ENCODE data around the gene PRAC2. TPM values are rescaled to one million over a fixed set of nuclear protein-coding genes. Genes with fewer than 3 reads are reported as not detected.

PRAC2 gene
- total and polyA plus RNA-seq, 2 experiments from 2014 or later: not detected

DNA sequence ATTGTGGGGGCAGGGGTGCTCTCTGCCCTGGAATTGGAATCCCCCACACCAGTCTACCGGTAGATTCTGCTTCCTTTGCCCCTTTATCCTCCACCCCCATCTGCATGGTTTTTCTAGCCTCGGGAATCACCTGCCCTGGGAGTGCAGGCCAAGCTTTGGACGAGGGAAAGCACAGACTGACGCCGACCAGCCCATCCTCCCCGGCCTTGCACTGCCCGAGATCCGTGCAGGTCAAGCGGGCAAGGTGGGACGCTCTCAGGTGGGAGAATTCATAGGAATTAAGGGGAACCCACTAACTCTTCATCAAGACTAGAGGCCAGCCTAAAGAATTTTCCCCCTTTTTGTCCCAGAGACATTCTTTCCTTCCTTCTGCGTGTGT, 15.4 kb downstream of the PRAC2 start:
- in situ Hi-C loops (cut with MboI): no loop called here
- TF ChIP-seq EZH2 (IDR thresholded peaks at IDR 0.05; ENCODE audit: insufficient read depth, poor library complexity, severe bottlenecking) (no peak), EZH2phosphoT487 (IDR thresholded peaks at IDR 0.05; ENCODE audit: insufficient read depth, low read depth) (no peak)
- no peaks in the 10 kb centered on the region for H3K9me2 ChIP-seq (ENCODE audit: insufficient read depth)
- WGBS, 2 experiments (ENCODE audit: low coverage in 1 of 2, low lambda C conversion rate in 2 of 2, missing lambda C conversion rate in 2 of 2): 6% methylated on average over 11 of the region's 11 CpGs
- DNase-seq: no peak
- no peak overlapping the region for H3K9ac ChIP-seq
- H3K4me1 ChIP-seq (ENCODE audit: insufficient read depth): no peaks in the 10 kb centered on the region
- no peaks in the 10 kb centered on the region for H3K9me3 ChIP-seq (ENCODE audit: low read depth)
- no peak overlapping the region for H3K4me3 ChIP-seq
- H3K36me3 ChIP-seq (ENCODE audit: low read depth): no peaks in the 10 kb centered on the region
- H4K20me1 ChIP-seq (ENCODE audit: insufficient read depth): no peaks in the 10 kb centered on the region
- H3F3A ChIP-seq (ENCODE audit: insufficient read depth): no peaks in the 10 kb centered on the region
- no peaks in the 10 kb centered on the region for H3K79me2 ChIP-seq (ENCODE audit: insufficient read depth)
- no peak overlapping the region for H2AFZ ChIP-seq
- peaks cover 99% of the 10 kb centered on the region for H3K27me3 ChIP-seq (replicated peaks; ENCODE audit: insufficient read depth)
- H3K4me2 ChIP-seq (ENCODE audit: unreplicated experiment): no peak overlapping the region
- H3K27ac ChIP-seq: no peak overlapping the region

DNA sequence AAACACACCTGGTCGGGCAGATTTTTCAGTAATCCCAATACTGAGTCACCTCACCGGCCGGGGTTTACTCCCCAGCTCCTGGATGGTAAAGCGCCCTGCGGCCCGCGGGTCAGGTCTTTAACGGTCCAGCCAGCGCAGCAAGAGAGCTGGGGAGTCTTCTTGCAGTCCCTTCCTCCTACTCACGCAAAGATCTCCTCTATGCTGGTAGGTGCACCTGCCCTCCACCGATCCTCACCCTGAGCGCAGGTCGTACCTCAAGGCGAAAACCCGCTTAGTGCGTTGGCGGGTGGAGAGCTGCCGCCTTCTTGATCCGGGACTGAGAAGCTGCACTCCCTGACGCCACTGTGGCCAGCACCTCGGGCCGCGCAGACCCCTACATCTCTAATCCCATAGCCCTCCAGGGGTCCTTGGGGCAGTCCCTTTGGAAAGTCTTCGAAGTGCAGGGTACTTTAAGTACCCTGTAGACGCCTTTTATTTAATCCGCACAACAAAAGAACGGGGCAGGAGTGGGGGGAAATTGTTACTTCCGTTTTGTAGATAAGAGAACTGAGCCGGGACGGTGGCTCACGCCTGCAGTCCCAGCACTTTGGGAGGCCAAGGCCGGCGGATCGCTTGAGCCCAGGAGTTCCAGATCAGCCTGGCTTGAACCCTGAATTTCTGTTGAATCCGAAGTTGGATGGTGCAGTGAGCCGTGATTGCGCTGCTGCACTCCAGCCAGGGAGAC, 16.0 kb downstream of the PRAC2 start:
- H3K27ac ChIP-seq: no peak overlapping the region
- H4K20me1 ChIP-seq (ENCODE audit: insufficient read depth): no peaks in the 10 kb centered on the region
- no peak overlapping the region for H3K4me3 ChIP-seq
- no peak overlapping the region for H2AFZ ChIP-seq
- in situ Hi-C loops (cut with MboI): no loop called here
- H3K36me3 ChIP-seq (ENCODE audit: low read depth): no peaks in the 10 kb centered on the region
- WGBS, 2 experiments (ENCODE audit: low coverage in 1 of 2, low lambda C conversion rate in 2 of 2, missing lambda C conversion rate in 2 of 2): 5 to 6% methylated on average over 37 of the region's 37 CpGs
- no peak overlapping the region for H3K9ac ChIP-seq
- no peak for DNase-seq
- peaks cover 99% of the 10 kb centered on the region for H3K27me3 ChIP-seq (replicated peaks; ENCODE audit: insufficient read depth)
- H3K4me2 ChIP-seq (ENCODE audit: unreplicated experiment): no peak overlapping the region
- no peaks in the 10 kb centered on the region for H3K9me2 ChIP-seq (ENCODE audit: insufficient read depth)
- H3F3A ChIP-seq (ENCODE audit: insufficient read depth): no peaks in the 10 kb centered on the region
- TF ChIP-seq EZH2 (IDR thresholded peaks at IDR 0.05; ENCODE audit: insufficient read depth, poor library complexity, severe bottlenecking) (peak; percentile 37), EZH2phosphoT487 (IDR thresholded peaks at IDR 0.05; ENCODE audit: insufficient read depth, low read depth) (no peak)
- H3K9me3 ChIP-seq (ENCODE audit: low read depth): no peaks in the 10 kb centered on the region
- H3K4me1 ChIP-seq (ENCODE audit: insufficient read depth): no peaks in the 10 kb centered on the region
- H3K79me2 ChIP-seq (ENCODE audit: insufficient read depth): no peaks in the 10 kb centered on the region

DNA sequence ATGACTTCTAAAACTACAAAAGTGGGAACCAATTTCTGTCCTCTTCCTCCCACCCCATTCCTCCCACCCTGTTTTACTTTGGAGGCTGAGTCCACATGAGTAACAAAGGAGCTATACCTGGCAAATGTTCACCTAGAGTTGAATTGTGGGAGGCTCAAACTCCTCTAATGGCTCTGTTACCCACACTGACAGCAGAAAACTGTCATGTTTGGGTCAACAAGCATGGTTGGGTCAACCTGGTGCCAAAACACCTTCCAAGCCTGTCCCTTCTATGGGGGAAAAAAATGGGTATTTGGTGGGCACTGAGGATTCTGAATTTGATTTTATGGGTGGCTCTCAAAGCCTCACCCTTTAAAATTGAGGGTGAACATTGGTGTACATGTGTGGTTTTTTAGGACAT, 17.6 kb downstream of the PRAC2 start:
- Histone ChIP-seq H3K27ac (no peak overlapping the region), H3K36me3 (ENCODE audit: low read depth) (no peaks in the 10 kb centered on the region), H3K4me2 (ENCODE audit: unreplicated experiment) (no peak overlapping the region), H3K4me1 (ENCODE audit: insufficient read depth) (no peaks in the 10 kb centered on the region), H3K79me2 (ENCODE audit: insufficient read depth) (no peaks in the 10 kb centered on the region), H4K20me1 (ENCODE audit: insufficient read depth) (no peaks in the 10 kb centered on the region), H3K9ac (no peak overlapping the region), H2AFZ (no peak overlapping the region), H3K9me2 (ENCODE audit: insufficient read depth) (no peaks in the 10 kb centered on the region), H3F3A (ENCODE audit: insufficient read depth) (no peaks in the 10 kb centered on the region), H3K27me3 (replicated peaks; ENCODE audit: insufficient read depth) (peaks cover 99% of the 10 kb centered on the region), H3K4me3 (no peak overlapping the region), H3K9me3 (ENCODE audit: low read depth) (no peaks in the 10 kb centered on the region)
- TF ChIP-seq EZH2phosphoT487 (IDR thresholded peaks at IDR 0.05; ENCODE audit: insufficient read depth, low read depth) (no peak), EZH2 (IDR thresholded peaks at IDR 0.05; ENCODE audit: insufficient read depth, poor library complexity, severe bottlenecking) (no peak)
- DNase-seq: no peak
- in situ Hi-C loops (cut with MboI): no loop called here

DNA sequence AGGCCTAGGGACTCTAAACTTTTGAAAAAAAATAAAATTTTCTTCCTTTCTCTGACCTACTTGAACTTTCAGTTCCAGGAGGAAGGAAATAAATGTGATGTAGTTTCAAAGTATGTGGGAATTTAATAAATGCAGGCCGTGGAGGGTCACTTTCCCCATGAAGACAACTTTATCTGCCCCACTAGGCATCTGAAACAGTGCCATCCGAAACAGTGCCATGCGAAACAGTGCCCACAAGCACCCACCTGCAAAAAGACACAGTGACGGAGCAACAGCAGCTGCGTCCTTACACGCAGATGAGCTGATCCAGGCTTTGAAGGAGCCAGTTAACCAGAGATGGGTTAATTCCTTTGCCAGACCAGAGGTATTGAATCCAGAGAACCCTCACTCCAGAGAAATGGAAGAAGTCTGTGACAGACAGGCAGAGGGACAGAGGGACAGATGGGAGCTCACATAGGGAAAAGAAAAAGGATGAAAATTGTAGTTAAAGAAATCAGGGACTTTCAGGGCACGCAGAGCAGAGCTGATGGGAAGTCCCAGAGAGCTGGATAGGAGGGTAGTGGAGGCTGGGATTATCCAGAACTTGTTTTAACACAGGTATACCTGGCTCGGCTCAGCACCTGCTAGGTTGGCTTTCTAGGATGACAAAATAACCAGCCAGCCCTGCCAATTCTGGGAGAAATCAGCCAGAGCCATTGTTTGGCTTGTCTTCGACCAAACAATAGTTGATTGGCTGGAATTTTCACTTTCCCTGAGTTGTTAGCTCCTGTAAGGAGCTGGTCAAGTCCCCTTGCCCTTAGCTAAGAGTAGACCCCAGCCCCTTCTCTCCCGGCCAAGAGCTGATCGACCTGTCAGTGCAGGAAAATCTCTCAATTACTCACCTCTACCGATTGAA, 22.6 kb downstream of the PRAC2 start:
- TF ChIP-seq EZH2phosphoT487 (IDR thresholded peaks at IDR 0.05; ENCODE audit: insufficient read depth, low read depth) (no peak), EZH2 (IDR thresholded peaks at IDR 0.05; ENCODE audit: insufficient read depth, poor library complexity, severe bottlenecking) (no peak)

More for the DNA sequence above, 22.6 kb downstream of the PRAC2 start:
- in situ Hi-C loops (cut with MboI): no loop called here
- Histone ChIP-seq H3K36me3 (ENCODE audit: low read depth) (no peaks in the 10 kb centered on the region), H3K9me2 (ENCODE audit: insufficient read depth) (no peaks in the 10 kb centered on the region), H3K4me2 (ENCODE audit: unreplicated experiment) (no peak overlapping the region), H3K9ac (no peak overlapping the region), H2AFZ (no peak overlapping the region), H3K79me2 (ENCODE audit: insufficient read depth) (no peaks in the 10 kb centered on the region), H3F3A (ENCODE audit: insufficient read depth) (no peaks in the 10 kb centered on the region), H3K27me3 (replicated peaks; ENCODE audit: insufficient read depth) (peaks cover 100% of the 10 kb centered on the region), H3K9me3 (ENCODE audit: low read depth) (no peaks in the 10 kb centered on the region), H3K27ac (no peak overlapping the region), H3K4me3 (no peak overlapping the region), H3K4me1 (ENCODE audit: insufficient read depth) (no peaks in the 10 kb centered on the region), H4K20me1 (ENCODE audit: insufficient read depth) (no peaks in the 10 kb centered on the region)
- no peak for DNase-seq
- 17 to 18% methylated on average over 12 of the region's 12 CpGs for WGBS, 2 experiments (ENCODE audit: low coverage in 1 of 2, low lambda C conversion rate in 2 of 2, missing lambda C conversion rate in 2 of 2)

Measured in GM23248 (cell line).